Measurements from ENCODE around the gene CGAS. TPM values are rescaled to one million over a fixed set of nuclear protein-coding genes. Genes with fewer than 3 reads are reported as not detected.
"Not testable (repeated sequence)": the region's sequence is repeated elsewhere in the genome, so short reads cannot be mapped to it uniquely, and the experiment has no call there.

Gene CGAS
- polyA plus RNA-seq, 3 donors from 2014 or later: 4.0 to 11.7 (median 7.7) TPM

DNA sequence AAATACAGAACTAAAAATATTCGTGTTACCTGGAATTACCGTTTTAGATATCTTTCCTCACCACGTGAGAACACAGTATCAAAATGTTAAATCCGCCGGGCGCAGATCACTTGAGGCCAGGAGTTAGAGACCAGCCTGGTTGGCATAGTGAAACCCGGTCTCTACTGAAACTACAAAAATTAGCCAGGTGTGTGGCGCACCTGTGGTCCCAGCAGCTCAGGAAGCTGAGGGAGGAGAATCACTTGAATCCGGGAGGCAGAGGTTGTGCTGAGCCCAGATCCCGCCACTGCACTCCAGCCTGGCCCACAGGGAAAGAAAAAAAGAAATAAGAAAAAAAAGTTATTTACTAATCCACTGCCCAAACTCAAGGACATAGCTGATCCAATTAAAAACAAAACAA lies 62.2 kb downstream of the CGAS start:
- Mint-ChIP-seq H3K9me3 (no peaks in the 10 kb centered on the region), H3K27me3 (ENCODE audit: low read depth in 3 of 3) (peaks cover 2 to 6% (median 3%) of the 10 kb centered on the region in 3 donors), H3K36me3 (no peaks in the 10 kb centered on the region), H3K27ac (peak overlapping the region in 2 of 6 donors; percentile 26 to 88), H3K4me1 (peaks cover 25 to 30% of the 10 kb centered on the region in 2 donors), H3K4me3 (peak overlapping the region in 1 of 5 donors; percentile 47)
- no peak for DNase-seq

DNA sequence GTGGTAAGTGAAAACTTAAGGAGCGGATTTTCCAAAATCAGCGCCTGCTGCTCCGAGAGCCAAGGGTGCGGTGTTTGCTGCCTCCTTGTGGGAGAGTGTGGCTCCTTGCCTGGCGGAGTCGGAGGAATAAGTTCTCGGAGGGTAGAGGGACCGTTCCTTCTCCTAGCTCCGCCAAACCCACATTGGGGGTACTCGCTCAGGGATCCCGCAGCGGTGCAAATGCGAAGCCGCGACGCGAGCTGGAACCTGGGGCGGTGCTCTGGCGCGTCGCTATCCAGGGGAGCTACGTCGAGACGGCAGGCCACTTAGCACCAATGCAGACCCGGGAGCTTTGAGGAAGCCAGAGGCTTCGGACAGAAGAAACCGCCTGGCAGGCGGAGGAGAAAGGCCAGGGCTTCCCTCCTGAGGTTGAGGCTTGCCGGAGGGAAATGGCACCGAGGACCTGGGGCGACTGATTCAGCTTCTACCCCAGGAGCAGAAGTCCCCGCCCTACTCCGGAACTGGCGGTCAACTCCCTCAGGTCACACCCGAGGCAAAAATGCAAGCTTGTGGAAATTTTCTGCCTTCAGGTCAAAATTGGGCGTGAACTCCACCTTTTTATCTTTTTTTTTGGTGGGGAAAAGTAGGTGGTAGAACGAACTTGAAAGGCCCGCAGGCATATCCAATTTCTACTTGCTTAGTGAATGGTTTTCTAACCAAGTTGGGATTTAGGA lies 63.1 kb downstream of the CGAS start:
- H3K9me3 Mint-ChIP-seq: no peaks in the 10 kb centered on the region
- peak overlapping the region; percentile 84 to 90 (median 87) for H3K4me3 Mint-ChIP-seq
- H3K36me3 Mint-ChIP-seq: no peaks in the 10 kb centered on the region
- peaks cover 25 to 30% of the 10 kb centered on the region in 2 donors for H3K4me1 Mint-ChIP-seq
- peak; percentile 59 to 64 (median 63) for DNase-seq
- peak overlapping the region; percentile 82 to 94 (median 90) for H3K27ac Mint-ChIP-seq
- H3K27me3 Mint-ChIP-seq (ENCODE audit: low read depth in 3 of 3): peaks cover 2 to 3% (median 3%) of the 10 kb centered on the region in 3 donors

DNA sequence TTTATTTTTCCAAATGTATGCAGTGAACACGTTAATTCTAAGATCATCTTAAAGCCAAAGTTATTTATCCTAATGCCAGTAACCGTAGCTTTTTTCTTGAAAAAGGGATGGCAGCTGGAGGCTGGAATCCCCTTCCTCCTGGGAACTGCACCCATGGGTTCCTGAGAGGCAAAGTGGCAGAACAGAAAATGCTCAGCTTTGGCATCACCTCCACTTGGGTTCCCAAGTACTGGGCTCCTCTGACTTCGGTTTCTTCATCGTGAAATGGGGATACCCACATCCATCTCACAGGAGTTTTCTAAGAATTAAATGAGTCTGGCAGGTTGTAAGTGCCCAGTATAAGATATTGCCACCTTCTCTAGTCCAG lies 63.7 kb downstream of the CGAS start:
- Mint-ChIP-seq H3K27me3 (ENCODE audit: low read depth in 3 of 3) (peaks cover 2 to 4% (median 3%) of the 10 kb centered on the region in 3 donors), H3K27ac (peak overlapping the region; percentile 82 to 94 (median 90)), H3K4me3 (peak overlapping the region; percentile 84 to 90 (median 87)), H3K9me3 (no peaks in the 10 kb centered on the region), H3K36me3 (no peaks in the 10 kb centered on the region), H3K4me1 (peaks cover 25 to 30% of the 10 kb centered on the region in 2 donors)
- no peak for DNase-seq

DNA sequence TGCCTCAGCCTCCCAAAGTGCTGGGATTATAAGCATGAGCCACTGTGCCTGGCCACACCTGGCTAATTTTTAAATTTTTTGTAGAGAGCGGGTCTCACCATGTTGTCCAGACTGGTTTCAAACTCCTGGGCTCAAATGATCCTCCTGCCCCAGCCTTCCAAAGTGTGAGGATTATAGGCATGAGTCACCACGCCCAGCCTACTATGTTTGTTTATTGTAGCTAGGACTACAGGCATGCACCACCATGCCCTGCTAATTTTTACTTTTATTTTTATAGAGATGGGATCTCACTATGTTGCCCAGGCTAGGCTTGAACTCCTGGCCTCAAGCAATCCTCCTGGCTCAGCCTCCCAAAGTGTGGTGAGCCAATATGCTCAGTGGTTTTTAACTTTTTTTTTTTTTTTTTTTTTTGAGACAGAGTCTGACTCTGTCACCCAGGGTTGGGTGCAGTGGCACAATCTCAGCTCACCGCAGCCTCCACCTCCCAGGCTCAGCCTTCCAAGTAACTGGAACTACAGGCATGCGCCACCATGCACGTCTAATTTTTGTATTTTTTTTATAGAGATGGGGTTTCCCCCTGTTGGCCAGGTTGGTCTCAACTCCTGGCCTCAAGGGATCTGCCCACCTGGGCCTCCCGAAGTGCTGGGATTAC lies 69.5 kb downstream of the CGAS start:
- peaks cover 2% of the 10 kb centered on the region in 3 donors for H3K27me3 Mint-ChIP-seq (ENCODE audit: low read depth in 3 of 3)
- DNase-seq: no peak
- H3K4me3 Mint-ChIP-seq: no peak overlapping the region
- H3K36me3 Mint-ChIP-seq: no peaks in the 10 kb centered on the region
- H3K9me3 Mint-ChIP-seq: no peaks in the 10 kb centered on the region
- no peaks in the 10 kb centered on the region for H3K4me1 Mint-ChIP-seq
- H3K27ac Mint-ChIP-seq: no peak overlapping the region

DNA sequence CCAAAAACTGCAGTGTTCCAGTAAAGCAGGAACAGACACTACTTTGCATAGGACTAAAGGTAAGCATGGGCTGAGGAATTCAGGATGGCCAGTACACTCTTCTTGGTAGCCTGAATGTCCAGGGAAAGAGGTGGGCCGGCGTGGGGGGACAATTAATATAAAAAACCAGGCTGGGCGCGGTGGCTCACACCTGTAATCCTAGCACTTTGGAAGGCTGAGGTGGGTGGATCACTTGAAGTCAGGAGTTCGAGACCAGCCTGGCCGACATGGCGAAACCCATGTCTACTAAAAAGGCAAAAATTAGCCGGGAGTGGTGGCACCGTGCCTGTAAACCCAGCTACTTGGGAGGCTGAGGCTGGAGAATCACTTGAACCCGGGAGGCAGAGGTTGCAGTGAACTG lies 70.6 kb downstream of the CGAS start:
- H3K27me3 Mint-ChIP-seq (ENCODE audit: low read depth in 3 of 3); DNase-seq; H3K4me3 Mint-ChIP-seq; H3K9me3 Mint-ChIP-seq; H3K4me1 Mint-ChIP-seq; H3K36me3 Mint-ChIP-seq: not testable (repeated sequence)
- peak overlapping the region in 2 of 6 donors; percentile 36 to 40 for H3K27ac Mint-ChIP-seq

DNA sequence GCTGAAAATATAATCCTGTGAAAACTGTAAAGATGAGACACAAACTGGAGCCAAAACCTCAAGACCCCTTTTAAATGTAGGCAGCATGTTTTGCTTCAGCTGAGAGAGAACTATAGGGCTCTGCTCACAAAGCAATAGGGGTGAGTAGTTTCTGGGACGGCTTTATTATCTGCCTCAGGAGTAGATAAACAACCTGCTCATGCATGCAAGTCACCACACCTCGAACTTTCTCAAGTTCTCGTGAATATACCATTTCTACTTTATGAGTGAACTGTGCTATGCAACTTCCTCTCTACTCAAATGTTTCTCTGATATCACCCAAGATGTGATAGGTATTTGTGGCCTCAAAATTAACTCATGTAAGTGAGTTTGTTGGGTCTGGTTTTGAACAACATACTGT lies 74.9 kb downstream of the CGAS start:
- peaks cover 0 to 2% (median 2%) of the 10 kb centered on the region in 3 donors for H3K27me3 Mint-ChIP-seq (ENCODE audit: low read depth in 3 of 3)
- DNase-seq: no peak
- no peaks in the 10 kb centered on the region for H3K4me1 Mint-ChIP-seq
- peaks cover 0 to 3% (median 0%) of the 10 kb centered on the region in 6 donors for H3K9me3 Mint-ChIP-seq
- H3K36me3 Mint-ChIP-seq: no peaks in the 10 kb centered on the region
- no peak overlapping the region for H3K4me3 Mint-ChIP-seq
- H3K27ac Mint-ChIP-seq: no peak overlapping the region

DNA sequence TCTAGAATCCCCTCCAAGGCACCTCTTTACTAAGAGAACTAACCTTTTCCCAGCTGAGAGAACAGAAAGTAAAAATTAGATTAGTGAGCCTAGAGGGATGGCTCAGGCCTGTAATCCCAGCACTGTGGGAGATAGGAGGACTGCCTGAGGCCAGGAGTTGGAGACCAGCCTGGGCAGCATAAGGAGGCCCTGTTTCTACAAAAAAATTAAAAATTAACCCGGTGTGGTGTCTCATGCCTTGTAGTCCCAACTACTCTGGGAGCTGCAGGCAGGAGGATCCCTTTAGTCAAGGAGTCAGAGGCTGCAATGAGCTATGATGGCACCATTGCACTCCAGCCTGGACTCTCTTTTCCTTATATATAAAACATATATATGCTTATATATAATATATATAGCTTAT lies 76.9 kb downstream of the CGAS start:
- Mint-ChIP-seq H3K4me3 (no peak overlapping the region), H3K9me3 (peaks cover 0 to 4% (median 0%) of the 10 kb centered on the region in 6 donors), H3K4me1 (no peaks in the 10 kb centered on the region), H3K36me3 (no peaks in the 10 kb centered on the region), H3K27me3 (ENCODE audit: low read depth in 3 of 3) (peaks cover 0 to 4% (median 2%) of the 10 kb centered on the region in 3 donors), H3K27ac (no peak overlapping the region)
- DNase-seq: no peak

Other genes starting within 250 kb of the CGAS start
- gene KHDC1L, start 226.8 kb downstream of the CGAS start, polyA plus RNA-seq: under 1 TPM in 1 of 3 donors, not detected in 2; 0.77 TPM
- 1 to 10 TPM; 4.3 to 7.4 (median 7.2) TPM for gene KHDC1, start 189.1 kb downstream of the CGAS start, polyA plus RNA-seq
- not detected for gene DPPA5, start 98.0 kb downstream of the CGAS start, polyA plus RNA-seq
- not detected for gene KHDC3L, start 89.6 kb downstream of the CGAS start, polyA plus RNA-seq
- under 1 TPM in 1 of 3 donors, not detected in 2; 0.29 TPM for gene OOEP, start 82.4 kb downstream of the CGAS start, polyA plus RNA-seq
- gene DDX43, start 57.5 kb downstream of the CGAS start, polyA plus RNA-seq: 1 to 10 TPM; 1.1 to 3.0 (median 2.9) TPM
- gene MTO1, start 9.4 kb upstream of the CGAS start, polyA plus RNA-seq: 10 to 100 TPM; 12.3 to 40.4 (median 28.5) TPM
- gene EEF1A1, start 68.7 kb upstream of the CGAS start, polyA plus RNA-seq: over 10,000 TPM in 1 of 3 donors, 1,000 to 10,000 TPM in 2; 4,920 to 10,209 (median 5,498) TPM
- gene SLC17A5, start 201.7 kb upstream of the CGAS start, polyA plus RNA-seq: 1 to 10 TPM; 3.0 to 9.4 (median 5.9) TPM
- gene CD109, start 243.9 kb upstream of the CGAS start, polyA plus RNA-seq: under 1 TPM in 2 of 3 donors, not detected in 1; 0.04 to 0.09 TPM

Measured in immature natural killer cell (primary cell).